Vagina (tissue), 2 donors: ENCODE data around the gene IDI1.

Experiments used
- POLR2A ChIP-seq, 2 donors: fragments of 450-650 bp; IDR thresholded peaks; one replicate each; pipeline ENCODE4 v1.6.1; 2017; ENCODE audit warnings: antibody characterized with exemption in 2 of 2, mild to moderate bottlenecking in 2 of 2, moderate library complexity in 2 of 2
- POLR2AphosphoS5 ChIP-seq, 2 donors: sonication (generic); formaldehyde crosslinking; IDR thresholded peaks; one replicate each; pipeline ENCODE4 v1.9.0; 2017; ENCODE audit warnings: antibody characterized with exemption in 2 of 2, mild to moderate bottlenecking in 2 of 2, low read depth in 1 of 2; ENCODE audit not compliant: insufficient read depth in 1 of 2
- TF ChIP-seq, protein P1 (sequence below), 3 experiments: fragments of 450-650 bp in 2 of 3; fragments of 200-600 bp in 1 of 3; sonication (generic) in 1 of 3; IDR thresholded peaks; one replicate each; pipeline ENCODE4 v1.5.1; 2017 to 2019; ENCODE audit warnings: antibody characterized with exemption in 3 of 3, mild to moderate bottlenecking in 2 of 3, moderate library complexity in 2 of 3

GRCh38 chr10:1070919-1071318, 22.0 kb upstream of the IDI1 start:
- TF ChIP-seq POLR2A (IDR thresholded peaks at IDR 0.05): no peak
- no peak for TF ChIP-seq POLR2AphosphoS5 (IDR thresholded peaks at IDR 0.05; ENCODE audit: insufficient read depth in 1 of 2, low read depth in 1 of 2)
- TF ChIP-seq, protein P1, sequence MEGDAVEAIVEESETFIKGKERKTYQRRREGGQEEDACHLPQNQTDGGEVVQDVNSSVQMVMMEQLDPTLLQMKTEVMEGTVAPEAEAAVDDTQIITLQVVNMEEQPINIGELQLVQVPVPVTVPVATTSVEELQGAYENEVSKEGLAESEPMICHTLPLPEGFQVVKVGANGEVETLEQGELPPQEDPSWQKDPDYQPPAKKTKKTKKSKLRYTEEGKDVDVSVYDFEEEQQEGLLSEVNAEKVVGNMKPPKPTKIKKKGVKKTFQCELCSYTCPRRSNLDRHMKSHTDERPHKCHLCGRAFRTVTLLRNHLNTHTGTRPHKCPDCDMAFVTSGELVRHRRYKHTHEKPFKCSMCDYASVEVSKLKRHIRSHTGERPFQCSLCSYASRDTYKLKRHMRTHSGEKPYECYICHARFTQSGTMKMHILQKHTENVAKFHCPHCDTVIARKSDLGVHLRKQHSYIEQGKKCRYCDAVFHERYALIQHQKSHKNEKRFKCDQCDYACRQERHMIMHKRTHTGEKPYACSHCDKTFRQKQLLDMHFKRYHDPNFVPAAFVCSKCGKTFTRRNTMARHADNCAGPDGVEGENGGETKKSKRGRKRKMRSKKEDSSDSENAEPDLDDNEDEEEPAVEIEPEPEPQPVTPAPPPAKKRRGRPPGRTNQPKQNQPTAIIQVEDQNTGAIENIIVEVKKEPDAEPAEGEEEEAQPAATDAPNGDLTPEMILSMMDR (IDR thresholded peaks at IDR 0.05): no peak
